HG03520 (cell line): Measurements from ENCODE around the gene STAU1.

Experiments
- ATAC-seq: cut with Tn5 transposase; IDR thresholded peaks from one replicate; pipeline ENCODE4 v1.9.1; 2021; ENCODE audit warnings: mild to moderate bottlenecking, moderate library complexity; ENCODE audit not compliant: unreplicated experiment

Gene STAU1

DNA sequence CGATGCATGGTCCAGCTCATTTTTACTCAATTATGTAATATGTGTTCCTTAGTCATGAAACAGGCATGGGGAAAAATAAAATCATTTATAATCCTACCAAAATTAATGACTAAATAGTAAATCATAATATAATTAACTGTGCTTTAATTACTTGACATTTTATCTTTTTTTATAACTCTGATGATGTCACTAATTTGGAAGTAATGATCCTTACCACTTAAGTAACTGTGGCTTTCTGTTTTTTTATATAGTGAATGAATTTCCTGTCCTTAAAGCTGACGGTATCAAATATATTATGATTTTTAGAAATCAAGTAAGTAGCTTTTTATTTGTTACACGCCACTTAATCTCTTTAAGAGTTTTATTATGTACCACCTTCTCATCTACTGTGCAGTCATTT is 109.8 kb downstream of the STAU1 start:
- no peak for ATAC-seq

DNA sequence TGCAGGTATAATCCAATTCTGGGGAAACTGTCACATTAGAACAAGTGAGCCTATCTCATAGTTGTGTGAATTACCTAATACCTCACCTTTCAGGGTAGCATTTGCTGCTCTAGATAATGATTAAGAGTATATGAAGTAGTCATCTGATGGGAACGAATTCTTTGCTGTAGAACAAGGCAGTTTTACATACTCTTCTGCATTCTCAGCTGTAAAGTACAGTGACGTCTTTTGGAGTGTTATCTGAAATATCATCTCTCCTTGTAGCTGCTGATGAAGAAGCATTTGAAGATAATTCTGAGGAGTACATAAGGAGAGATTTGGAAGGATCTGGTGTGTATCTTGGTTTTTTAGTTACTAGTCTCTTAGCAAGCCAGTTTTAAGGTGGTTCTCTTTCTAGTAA is 113.6 kb downstream of the STAU1 start:
- no peak for ATAC-seq
